ENCODE data around the gene LYSMD4. TPM values are rescaled to one million over a fixed set of nuclear protein-coding genes. Genes with fewer than 3 reads are reported as not detected.
A peak's percentile ranks its signal among the peaks of the same experiment; 100 is the strongest.

The LYSMD4 gene
- total and polyA plus RNA-seq, 2 of the 13 experiments (the other 11 are each of a cell fraction or from before 2014, with no cell fraction given): 7.4 to 8.5 TPM

DNA sequence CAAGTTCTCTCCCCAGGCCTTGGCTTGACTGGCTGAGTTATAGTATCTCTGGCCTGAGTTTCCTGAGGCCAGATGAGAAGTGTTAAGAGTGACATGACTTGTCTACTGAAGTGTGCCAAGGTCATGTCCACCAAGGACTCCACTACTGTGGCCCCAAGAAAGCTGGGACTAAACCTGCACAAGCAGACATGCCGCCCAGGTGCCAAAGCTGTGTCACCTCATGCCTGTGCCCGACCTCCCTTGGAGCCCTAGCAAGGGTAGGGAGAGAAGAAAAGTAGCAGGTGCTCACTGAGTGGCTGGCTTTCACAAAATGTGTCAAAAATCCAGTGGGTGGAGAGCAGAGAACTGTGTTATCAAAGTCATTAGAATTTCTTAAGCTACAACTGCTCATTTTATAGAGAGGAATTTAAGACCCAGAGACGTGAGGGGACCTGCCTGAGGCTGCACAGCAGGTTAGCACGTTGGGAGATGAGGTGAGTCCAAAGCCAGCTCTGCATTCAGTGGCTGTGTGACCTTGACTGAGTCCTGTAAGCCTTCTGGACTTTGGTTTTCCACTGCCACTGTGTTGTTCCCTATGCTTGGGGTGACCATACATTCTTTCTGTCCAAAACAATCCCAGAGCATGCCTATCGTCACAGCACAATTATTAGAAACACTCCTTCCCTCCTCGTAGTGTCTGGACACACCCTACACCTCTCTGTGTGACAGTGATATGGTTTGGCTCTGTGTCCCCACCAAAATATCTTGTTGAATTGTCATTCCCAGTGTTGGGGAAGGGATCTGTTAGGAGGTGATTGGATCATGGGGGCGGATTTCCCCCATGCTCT is 5.0 kb upstream of the LYSMD4 start:
- Histone ChIP-seq H4K20me1 (ENCODE audit: insufficient read depth, low read length) (no peaks in the 10 kb centered on the region), H3K79me2 (ENCODE audit: insufficient read depth, low read length) (no peaks in the 10 kb centered on the region), H3K9ac (ENCODE audit: insufficient read depth, low read depth, low read length) (no peak overlapping the region), H3K27ac (ENCODE audit: extremely low read length, insufficient read depth, low read length) (no peak overlapping the region), H2AFZ (ENCODE audit: low read length) (no peak overlapping the region), H3K4me2 (ENCODE audit: low read depth, low read length) (peak overlapping the region; percentile 55), H3K4me1 (ENCODE audit: insufficient read depth, low read length) (peaks cover 40% of the 10 kb centered on the region), H3K27me3 (ENCODE audit: control insufficient read depth in 1 of 2, insufficient read depth in 2 of 2, low read length in 2 of 2) (no peaks in the 10 kb centered on the region; a peak in 1 of 5 replicates), H3K36me3 (replicated peaks in 1 of 2; ENCODE audit: control insufficient read depth in 1 of 2, insufficient read depth in 2 of 2, low read length in 2 of 2) (no peaks in the 10 kb centered on the region), H3K9me3 (ENCODE audit: low read length) (no peaks in the 10 kb centered on the region), H3K4me3 (replicated peaks in 1 of 3; ENCODE audit: insufficient read depth in 1 of 3, low read depth in 2 of 3, low read length in 3 of 3) (peak overlapping the region in 1 of 3 experiments; percentile 34; a peak in 2 of 6 replicates)
- DNase-seq (ENCODE audit: low spot score): peak; percentile 63
- ChIA-PET POLR2A (interaction anchor here (0.6 kb wide), 1 partner anchor 456 kb away, joined by 3 read pairs; no protein-coding TSS in a partner anchor), CTCF (ENCODE audit: low intra/inter-chr PET ratio, low total read pairs) (no interaction called here)
- intact Hi-C loops (cut with micrococcal nuclease; ENCODE audit: unreplicated experiment): no loop called here
- no TSS peak for BruUV-seq (replicated peaks)
- FAIRE-seq: peak; percentile 51
- in situ Hi-C loops (cut with HindIII; ENCODE audit: extremely low pct_ligation_motif_present, low pct_unique_long_range_greater_than_20kb): no loop called here
- ATAC-seq: peak; percentile 68
- WGBS (ENCODE audit: low lambda C conversion rate): 34% methylated on average over 6 of the region's 7 CpGs
- TF ChIP-seq ZNF317 (CRISPR knock-in tag; IDR thresholded peaks at IDR 0.05) (peak; percentile 82), NFKBIZ (CRISPR knock-in tag; IDR thresholded peaks at IDR 0.05) (no peak), HOXA3 (CRISPR knock-in tag; IDR thresholded peaks at IDR 0.05) (peak; percentile 29; the same call in 1 of the 2 replicates), ONECUT2 (CRISPR knock-in tag; IDR thresholded peaks at IDR 0.05) (no peak), ASH2L (IDR thresholded peaks at IDR 0.05; ENCODE audit: insufficient read length, low read depth, low read length) (peak; percentile 34), CBX5 (CRISPR knock-in tag; IDR thresholded peaks at IDR 0.05; ENCODE audit: borderline replicate concordance) (no peak), ADNP (CRISPR knock-in tag; IDR thresholded peaks at IDR 0.05) (peak; percentile 83; the same call in 1 of the 2 replicates), KLF13 (CRISPR knock-in tag; IDR thresholded peaks at IDR 0.05) (no peak), SOX5 (CRISPR knock-in tag; IDR thresholded peaks at IDR 0.05; ENCODE audit: borderline replicate concordance) (peak; percentile 37; the same call in 1 of the 2 replicates), ZNF788 (CRISPR knock-in tag; IDR thresholded peaks at IDR 0.05; ENCODE audit: borderline replicate concordance) (peak; percentile 28; the same call in 1 of the 2 replicates), REL (CRISPR knock-in tag; conservative IDR thresholded peaks at IDR 0.05) (no peak), GTF3A (CRISPR knock-in tag; conservative IDR thresholded peaks at IDR 0.05) (no peak), RARA (CRISPR knock-in tag; IDR thresholded peaks at IDR 0.05) (peak; percentile 43), GTF2F1 (IDR thresholded peaks at IDR 0.05; ENCODE audit: low read length) (no peak)
- TF ChIP-seq, protein P1, sequence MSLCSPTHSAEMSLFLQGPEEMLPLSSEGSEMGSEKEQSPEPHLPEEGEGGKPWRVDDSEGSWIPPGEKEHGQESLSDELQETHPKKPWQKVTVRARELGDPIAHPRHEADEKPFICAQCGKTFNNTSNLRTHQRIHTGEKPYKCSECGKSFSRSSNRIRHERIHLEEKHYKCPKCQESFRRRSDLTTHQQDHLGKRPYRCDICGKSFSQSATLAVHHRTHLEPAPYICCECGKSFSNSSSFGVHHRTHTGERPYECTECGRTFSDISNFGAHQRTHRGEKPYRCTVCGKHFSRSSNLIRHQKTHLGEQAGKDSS (CRISPR knock-in tag; IDR thresholded peaks at IDR 0.05; ENCODE audit: borderline replicate concordance, low read depth): peak; percentile 19; the same call in 1 of the 2 replicates
- TF ChIP-seq, protein P2, sequence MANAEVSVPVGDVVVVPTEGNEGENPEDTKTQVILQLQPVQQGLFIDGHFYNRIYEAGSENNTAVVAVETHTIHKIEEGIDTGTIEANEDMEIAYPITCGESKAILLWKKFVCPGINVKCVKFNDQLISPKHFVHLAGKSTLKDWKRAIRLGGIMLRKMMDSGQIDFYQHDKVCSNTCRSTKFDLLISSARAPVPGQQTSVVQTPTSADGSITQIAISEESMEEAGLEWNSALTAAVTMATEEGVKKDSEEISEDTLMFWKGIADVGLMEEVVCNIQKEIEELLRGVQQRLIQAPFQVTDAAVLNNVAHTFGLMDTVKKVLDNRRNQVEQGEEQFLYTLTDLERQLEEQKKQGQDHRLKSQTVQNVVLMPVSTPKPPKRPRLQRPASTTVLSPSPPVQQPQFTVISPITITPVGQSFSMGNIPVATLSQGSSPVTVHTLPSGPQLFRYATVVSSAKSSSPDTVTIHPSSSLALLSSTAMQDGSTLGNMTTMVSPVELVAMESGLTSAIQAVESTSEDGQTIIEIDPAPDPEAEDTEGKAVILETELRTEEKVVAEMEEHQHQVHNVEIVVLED (CRISPR knock-in tag; IDR thresholded peaks at IDR 0.05; ENCODE audit: borderline replicate concordance): peak; percentile 39; the same call in 1 of the 2 replicates
- TF ChIP-seq, protein P3, sequence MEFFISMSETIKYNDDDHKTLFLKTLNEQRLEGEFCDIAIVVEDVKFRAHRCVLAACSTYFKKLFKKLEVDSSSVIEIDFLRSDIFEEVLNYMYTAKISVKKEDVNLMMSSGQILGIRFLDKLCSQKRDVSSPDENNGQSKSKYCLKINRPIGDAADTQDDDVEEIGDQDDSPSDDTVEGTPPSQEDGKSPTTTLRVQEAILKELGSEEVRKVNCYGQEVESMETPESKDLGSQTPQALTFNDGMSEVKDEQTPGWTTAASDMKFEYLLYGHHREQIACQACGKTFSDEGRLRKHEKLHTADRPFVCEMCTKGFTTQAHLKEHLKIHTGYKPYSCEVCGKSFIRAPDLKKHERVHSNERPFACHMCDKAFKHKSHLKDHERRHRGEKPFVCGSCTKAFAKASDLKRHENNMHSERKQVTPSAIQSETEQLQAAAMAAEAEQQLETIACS (CRISPR knock-in tag; IDR thresholded peaks at IDR 0.05): no peak
- TF ChIP-seq, protein P4, sequence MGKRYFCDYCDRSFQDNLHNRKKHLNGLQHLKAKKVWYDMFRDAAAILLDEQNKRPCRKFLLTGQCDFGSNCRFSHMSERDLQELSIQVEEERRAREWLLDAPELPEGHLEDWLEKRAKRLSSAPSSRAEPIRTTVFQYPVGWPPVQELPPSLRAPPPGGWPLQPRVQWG (CRISPR knock-in tag; IDR thresholded peaks at IDR 0.05; ENCODE audit: borderline replicate concordance, low read depth): no peak

All from HepG2 (cell line).